NCI-H2029 treated with DMSO at 0.1 percent for 48 hours (cell line): Measurements from ENCODE around the gene LCLAT1.
A peak's percentile ranks its signal among the peaks of the same experiment; 100 is the strongest.
"Not testable (repeated sequence)": the region's sequence is repeated elsewhere in the genome, so short reads cannot be mapped to it uniquely, and the experiment has no call there.

Experiments used
- DNase-seq: peaks from one replicate; lab custom pipeline; 2025; lab: John Stamatoyannopoulos, UW

Gene LCLAT1

GRCh38 chr2:30455114-30455738, 8.2 kb downstream of the LCLAT1 start:
- DNase-seq, result no peak

- no peak for DNase-seq
Measured at GRCh38 chr2:30456106-30456505, 9.1 kb downstream of the LCLAT1 start.

- DNase-seq, result no peak
Measured at GRCh38 chr2:30456579-30456978, 9.5 kb downstream of the LCLAT1 start.

GRCh38 chr2:30457296-30457695, 10.2 kb downstream of the LCLAT1 start:
- no peak for DNase-seq

- no peak for DNase-seq
Measured at GRCh38 chr2:30459140-30459539, 12.1 kb downstream of the LCLAT1 start.

GRCh38 chr2:30462131-30462857, 15.2 kb downstream of the LCLAT1 start:
- DNase-seq, result no peak

GRCh38 chr2:30463535-30463934, 16.5 kb downstream of the LCLAT1 start:
- no peak for DNase-seq

GRCh38 chr2:30464544-30465170, 17.6 kb downstream of the LCLAT1 start:
- no peak for DNase-seq

GRCh38 chr2:30465171-30465545, 18.1 kb downstream of the LCLAT1 start:
- DNase-seq, result no peak

GRCh38 chr2:30466216-30466615, 19.2 kb downstream of the LCLAT1 start:
- DNase-seq, result no peak

GRCh38 chr2:30467062-30467826, 20.2 kb downstream of the LCLAT1 start:
- not testable (repeated sequence) for DNase-seq

GRCh38 chr2:30470426-30470825, 23.4 kb downstream of the LCLAT1 start:
- no peak for DNase-seq

GRCh38 chr2:30472326-30472725, 25.3 kb downstream of the LCLAT1 start:
- DNase-seq, result no peak

- no peak for DNase-seq
Measured at GRCh38 chr2:30475542-30475941, 28.5 kb downstream of the LCLAT1 start.

GRCh38 chr2:30476636-30477035, 29.6 kb downstream of the LCLAT1 start:
- no peak for DNase-seq

- DNase-seq, result no peak
Measured at GRCh38 chr2:30480703-30481322, 33.8 kb downstream of the LCLAT1 start.

- DNase-seq, result peak; percentile 15
Measured at GRCh38 chr2:30481323-30481800, 34.3 kb downstream of the LCLAT1 start.

- DNase-seq, result no peak
Measured at GRCh38 chr2:30482011-30482410, 35.0 kb downstream of the LCLAT1 start.

- no peak for DNase-seq
Measured at GRCh38 chr2:30484145-30484544, 37.1 kb downstream of the LCLAT1 start.

GRCh38 chr2:30484995-30485394, 37.9 kb downstream of the LCLAT1 start:
- no peak for DNase-seq

GRCh38 chr2:30486655-30487054, 39.6 kb downstream of the LCLAT1 start:
- no peak for DNase-seq

- peak; percentile 28 for DNase-seq
Measured at GRCh38 chr2:30487603-30488002, 40.6 kb downstream of the LCLAT1 start.
